Epidermal melanocyte (primary cell): ENCODE results near the gene SPTLC1.

Experiments
- DNase-seq: peaks from one replicate; pipeline ENCODE4 v3.0.0; 2011; ENCODE audit warnings: low spot score; ENCODE audit not compliant: insufficient read length

SPTLC1 gene

DNA sequence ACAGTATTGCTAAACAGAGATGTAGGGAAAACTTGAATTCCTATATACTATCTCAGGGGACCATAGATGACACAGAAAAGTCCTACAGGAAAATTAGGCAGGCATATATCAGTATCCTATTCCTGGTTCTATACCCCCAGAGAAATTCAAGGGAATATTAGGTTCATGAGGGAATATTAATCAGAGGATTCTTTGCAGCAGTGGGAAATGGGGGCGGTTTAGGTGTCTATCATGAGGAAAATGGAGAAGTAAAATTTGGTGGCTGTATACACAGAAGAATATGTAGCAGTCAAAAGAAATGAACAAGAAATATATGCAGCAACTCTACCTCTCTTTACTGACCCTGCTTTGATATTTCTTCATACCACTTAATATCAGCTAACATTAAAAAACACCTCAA is 20.0 kb downstream of the SPTLC1 start:
- no peak for DNase-seq

DNA sequence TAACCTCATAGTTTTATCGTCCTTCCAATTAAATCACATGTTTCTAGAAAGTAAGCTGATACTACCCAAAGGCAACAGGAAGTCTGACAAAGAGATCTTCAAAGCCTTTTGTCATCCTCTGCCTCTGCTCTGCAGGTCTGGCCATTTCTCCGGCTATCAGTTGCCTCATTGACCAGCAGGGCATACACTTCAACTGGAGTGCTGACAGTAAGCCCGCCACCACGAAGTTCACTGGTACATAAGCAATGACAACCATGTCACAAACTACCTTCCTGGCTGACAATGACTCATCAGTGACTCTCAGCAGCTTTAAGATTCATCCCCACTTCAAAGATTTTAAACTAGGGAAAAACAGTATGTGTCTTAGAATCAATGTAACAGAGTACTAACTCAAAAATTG is 20.6 kb downstream of the SPTLC1 start:
- no peak for DNase-seq

DNA sequence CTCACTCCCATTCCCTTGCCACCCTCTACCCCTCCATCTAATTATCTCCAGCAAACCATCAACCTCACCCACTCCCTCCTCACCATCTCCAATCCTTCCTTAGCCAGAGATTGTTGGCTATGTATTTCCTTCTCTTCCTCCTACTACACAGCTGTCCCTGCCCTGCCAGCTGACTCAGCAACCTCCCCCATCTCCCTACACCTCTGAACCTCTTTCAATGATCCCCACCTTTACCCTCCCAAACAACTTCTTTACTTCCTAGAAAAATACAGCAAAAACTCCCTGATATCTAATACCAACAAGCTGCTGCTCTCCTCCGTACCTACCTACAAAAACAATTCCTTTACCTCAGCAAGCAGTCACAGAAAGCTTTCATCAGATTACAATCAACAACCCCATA is 37.3 kb downstream of the SPTLC1 start:
- no peak for DNase-seq

DNA sequence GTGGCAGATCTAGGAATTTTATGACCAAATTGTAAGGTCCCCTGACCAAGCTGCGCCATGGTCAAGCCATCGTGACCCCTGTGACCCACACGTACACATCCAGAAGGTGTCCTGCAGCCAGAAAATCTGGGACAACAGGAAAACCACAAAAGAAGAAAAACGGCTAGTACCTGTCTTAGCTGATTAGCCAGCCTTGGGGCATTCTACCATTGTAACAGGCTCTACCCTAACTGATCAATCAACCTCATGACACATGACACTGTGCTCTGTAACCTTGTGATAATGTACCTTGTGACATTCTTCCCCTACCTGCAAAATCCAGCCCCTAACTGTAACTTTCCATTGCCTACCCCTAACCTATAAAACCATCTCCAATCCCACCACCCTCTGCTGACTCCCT is 43.6 kb downstream of the SPTLC1 start:
- DNase-seq, result no peak

DNA sequence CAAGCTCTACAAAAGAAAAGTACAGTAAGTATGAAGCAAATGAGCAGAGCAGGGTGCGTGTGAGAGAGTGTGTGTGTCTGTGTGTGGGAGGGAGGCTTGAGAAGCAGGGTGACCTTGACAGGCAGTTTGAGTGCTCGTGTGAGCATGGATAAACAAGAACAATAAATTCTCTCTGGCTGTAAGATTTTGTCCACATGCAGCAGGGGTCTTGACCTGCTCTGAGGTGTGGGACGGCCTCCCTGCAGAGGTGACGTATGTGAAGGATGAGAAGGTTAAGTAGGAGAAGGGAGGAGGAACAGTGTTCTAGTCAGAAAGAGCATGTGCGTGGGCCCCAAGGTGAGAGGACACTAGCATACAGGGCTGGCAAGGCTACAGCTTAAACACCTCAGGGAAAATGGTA is 49.0 kb downstream of the SPTLC1 start:
- no peak for DNase-seq

DNA sequence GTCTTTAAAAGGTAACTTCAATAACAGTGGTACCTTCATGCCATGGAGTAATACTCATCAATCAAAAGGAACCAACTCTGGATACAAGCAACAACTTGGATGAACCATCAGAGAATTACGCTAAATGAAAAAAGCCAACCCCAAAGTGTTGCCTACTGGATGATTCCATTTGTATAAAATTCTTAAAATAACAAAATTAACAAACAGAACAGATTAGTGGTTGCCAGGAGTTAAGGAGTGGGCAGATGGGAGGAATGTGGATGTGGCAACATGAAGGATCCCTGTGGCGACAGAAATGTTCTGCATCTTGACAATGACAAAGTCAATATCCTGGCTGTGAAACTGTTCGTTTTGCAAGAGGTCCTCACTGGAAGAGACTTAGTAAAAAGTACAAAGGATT is 50.5 kb downstream of the SPTLC1 start:
- DNase-seq, result no peak

DNA sequence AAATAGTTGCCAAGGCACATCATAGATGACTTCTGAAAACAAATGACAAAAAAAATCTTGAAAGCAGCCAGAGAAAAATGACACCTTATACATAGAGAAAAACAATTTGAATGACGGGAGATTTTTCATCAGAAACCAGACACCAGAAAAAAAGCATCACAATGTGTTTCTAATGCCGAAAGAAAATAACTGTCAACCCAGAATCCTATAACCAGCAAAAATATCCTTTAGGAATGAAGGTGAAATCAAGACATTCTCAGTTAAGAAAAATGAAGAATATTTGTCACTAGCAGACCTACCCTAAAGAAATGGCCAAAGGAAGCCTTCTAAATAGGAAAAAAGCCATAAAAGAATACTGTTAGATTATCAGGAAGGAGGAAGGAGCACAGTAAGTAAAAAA is 54.0 kb downstream of the SPTLC1 start:
- no peak for DNase-seq

DNA sequence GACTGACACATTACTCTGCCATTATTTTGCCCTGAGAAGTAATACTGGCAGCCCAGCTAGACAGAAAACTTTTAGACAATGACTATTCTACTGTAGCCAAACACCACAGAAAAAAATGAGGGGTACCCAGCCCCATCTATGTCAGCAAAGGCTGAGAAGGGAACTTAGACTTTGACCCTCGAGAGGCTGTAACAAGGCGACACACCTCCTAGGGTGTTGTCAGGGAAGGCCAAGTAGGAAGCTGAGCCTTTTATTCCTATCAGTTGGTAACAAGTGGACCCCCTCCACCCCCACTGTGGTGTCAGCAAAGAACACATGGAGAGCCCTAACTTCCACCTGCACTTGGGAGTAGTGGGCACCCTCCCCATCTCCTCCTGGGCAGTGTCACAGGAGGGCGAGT is 55.6 kb downstream of the SPTLC1 start:
- no peak for DNase-seq

DNA sequence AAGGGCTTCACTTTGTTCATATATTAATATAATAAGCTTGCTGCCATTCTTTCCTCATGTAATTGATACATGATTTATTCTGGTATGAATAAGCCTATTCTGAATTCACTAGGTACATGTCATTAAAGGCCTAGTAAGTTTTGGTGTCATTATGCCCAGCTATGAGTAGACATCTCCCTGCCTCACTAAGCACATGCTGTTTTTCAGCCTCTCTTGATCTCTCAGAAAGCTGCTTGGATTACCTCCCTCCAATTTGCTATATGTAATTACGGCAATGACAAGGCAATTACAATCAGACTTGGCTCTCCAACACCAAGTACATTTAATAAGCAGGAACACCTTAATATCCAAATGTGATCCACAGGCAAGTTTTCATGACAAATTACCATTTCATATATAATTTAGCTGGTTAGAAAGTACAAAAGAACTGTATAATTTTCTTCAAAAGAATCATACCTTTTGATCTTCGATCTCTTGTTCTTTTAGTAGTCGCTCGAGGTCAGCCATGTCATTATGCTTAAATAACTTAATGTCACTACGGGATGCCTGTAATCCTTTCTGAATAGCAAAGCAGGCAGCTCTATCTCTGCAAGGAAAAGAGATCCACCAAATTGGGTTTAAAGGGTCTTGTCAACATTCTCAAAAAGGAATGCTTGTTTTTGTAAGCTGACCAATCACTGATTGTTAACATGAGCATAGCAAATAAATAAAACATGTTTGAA is 56.3 kb downstream of the SPTLC1 start:
- DNase-seq, result no peak

DNA sequence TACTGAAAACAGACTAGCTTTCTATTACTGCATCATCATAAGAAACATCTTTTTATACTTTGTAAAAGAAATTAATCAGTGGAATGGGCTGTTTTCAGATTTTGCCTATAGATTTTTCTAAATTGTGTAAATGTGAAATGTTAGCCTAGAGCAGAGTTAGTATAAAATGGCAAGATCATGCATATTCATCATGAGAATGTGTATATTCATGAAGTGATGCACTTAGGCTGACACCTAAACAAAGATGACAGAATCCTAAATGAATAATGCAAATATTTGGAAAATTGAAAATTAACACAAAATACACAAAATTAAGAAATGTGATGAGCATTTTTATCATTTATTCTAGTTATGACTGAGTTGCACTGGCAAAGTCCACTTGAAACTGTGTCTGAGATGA is 57.2 kb downstream of the SPTLC1 start:
- no peak for DNase-seq

DNA sequence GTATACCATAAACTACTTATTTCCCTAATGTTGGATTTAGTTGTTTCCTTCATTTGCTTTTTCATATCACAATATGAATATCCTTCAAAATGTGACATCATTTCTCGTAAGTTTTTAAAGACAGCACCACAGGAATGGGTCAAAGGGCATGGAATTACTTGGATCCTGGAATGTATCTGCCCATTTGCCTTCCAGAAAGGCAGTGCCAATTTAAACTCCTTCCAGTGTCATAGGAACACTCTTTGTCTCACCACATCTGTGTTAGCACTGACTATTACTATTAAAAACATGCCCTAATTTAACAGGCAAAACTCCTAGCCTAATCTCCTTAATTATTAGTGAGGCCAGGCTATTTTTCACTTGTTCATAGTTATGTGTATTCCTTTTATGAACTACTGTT is 58.0 kb downstream of the SPTLC1 start:
- no peak for DNase-seq

DNA sequence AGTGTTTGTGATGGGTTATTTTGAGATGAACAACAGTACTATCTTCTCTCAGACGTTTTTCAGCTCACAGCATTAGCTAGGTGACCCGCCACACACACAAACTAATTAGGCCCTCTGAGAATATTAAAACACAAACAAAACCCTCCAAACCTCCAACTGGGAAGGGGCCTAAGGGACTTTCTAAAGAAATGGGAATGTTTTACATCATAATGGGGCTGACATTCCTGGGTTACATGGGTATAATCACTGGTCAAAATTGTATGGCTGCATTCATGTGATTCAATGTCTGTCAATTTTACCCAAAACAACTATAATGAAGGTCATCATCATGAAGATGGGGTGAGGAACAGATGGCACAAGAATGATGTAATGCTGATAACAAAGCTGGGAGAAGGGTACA is 59.6 kb downstream of the SPTLC1 start:
- no peak for DNase-seq

DNA sequence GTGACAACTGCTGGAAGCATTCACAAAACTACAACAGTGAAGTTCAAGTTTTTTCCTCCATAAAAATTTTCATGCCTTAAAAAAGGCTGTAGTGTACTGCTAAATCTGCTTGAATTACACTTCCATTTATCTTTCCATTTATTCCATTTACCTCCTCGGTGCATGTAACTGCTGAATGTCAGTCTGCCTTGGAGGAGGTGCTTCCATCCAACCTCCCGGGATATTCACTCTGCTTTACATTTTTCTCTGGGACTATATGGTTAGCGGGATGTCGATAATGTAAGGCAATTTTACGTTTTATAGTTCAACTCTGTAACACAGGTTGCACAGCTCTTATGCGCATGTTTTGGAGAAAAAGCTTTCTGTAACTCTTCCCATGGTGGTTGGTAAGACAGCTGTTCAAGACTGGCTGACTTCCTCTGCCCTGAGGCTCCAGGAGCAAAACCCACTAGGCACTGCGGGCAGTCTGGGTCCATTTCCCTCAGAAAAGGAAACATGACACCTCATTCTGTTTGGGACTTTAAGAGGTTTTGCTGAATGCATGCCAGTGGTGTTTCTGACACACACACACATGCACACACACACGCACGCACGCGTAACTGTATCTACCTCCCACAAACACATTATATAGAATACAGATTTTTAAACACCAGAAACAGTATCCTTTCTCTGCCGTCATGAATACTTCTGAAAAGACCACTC is 66.1 kb downstream of the SPTLC1 start:
- no peak for DNase-seq

DNA sequence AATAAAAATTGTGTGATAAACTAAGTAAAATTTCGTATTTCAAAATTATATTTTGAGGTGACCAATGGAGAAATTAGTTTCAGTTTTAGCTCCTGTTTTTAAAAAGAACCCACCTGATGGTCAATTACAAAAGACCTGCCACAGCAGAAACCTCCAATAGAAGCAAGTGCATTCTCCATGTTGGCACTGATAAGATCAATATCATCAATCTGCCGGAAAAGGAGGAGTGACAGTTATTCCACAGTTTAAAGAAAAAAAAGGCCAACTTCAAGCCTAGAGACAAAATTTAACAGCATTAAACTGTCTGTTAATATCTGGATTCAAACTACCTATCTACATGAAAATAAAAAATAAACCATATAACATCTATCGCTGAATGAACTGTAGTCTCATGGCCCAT is 67.7 kb downstream of the SPTLC1 start:
- DNase-seq, result no peak

DNA sequence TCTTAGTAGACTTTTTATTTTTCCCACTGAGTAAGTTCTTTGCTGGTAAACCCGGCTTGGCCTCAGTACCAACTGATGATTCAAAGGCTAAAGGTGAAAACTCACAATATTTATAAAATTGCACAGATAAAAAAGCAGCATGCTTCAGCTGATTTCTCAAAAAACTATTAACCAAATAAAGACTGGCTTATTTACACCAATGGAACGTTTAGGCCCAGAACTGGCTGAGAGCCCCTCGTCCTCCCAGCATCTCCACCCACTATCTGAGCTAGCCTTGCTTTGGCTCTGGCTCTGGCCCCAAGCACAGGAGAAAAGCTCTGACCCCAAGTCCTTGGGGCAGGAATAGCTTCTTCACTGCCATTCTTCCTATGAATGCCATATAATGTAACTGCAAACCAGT is 68.5 kb downstream of the SPTLC1 start:
- no peak for DNase-seq

DNA sequence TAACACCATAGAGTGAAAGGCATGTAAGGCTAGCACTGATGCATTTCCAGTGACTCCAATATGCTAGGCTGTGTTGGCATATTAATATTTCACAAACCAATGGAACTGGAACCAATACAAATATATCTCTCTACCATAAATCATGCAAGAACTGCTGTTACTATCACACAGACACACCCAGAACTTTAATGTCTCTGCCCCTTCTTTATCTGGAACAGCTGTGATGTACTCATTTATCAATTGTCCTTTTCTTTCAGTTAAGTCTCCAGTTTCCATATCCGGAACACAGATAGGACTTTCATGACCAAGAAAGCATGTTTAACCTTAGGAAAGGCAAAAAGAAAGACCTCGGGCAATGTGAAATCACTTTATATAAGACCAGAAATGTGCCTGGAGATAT is 70.3 kb downstream of the SPTLC1 start:
- no peak for DNase-seq

DNA sequence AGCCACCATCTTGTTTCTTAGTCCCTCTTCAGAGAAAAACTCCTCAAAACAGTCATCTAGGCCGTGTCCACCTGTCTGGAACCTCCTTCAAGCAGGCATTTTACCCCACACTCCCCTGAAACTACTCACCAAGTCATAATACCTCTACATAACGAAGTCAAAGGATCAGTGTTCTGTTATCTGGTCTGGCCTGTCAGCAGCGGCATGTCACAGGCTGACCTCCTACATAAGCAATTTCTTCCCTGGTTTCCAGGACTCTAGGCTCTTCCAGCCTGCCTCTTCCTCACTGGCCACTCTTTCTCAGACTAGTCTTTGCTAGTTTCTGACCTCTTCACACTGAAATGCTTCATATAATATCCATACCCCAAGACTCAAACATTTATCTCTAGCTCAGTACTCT is 72.2 kb downstream of the SPTLC1 start:
- no peak for DNase-seq

DNA sequence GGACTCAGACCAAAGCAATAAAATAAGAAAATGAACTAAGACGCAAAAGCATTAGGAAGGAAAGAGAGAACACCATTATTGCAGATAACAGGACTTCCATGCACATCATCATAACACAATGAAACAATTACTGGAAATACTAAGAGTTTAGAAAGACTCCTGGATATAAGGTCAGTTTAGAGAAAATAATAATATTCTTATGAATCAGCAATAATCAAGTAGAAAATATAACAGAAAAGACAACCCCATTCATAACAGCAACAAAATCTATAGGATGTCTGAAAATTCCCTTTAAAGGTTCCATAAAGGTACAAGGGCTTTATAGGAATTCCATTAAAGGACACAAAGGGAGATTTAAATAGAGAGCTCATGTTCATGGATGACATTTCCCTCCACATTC is 73.0 kb downstream of the SPTLC1 start:
- no peak for DNase-seq

DNA sequence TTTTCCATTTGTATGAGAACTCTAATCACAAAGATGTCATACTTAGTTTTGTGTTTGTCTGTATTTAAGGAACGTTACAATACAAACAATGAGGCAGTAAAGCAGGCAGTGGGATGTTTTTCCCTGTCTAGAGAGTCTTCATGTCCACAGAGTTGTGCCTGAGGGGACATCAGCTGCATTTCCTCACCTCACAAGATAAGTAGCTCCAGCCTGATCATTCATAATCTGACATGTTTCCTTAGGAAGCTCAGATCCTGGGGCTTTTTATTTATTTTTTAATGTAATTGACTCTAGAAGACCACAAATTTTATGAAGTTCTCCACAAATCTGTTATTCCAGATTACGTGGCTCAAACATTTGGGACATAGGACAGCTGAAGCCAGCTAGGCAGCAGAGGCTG is 78.5 kb downstream of the SPTLC1 start:
- no peak for DNase-seq

DNA sequence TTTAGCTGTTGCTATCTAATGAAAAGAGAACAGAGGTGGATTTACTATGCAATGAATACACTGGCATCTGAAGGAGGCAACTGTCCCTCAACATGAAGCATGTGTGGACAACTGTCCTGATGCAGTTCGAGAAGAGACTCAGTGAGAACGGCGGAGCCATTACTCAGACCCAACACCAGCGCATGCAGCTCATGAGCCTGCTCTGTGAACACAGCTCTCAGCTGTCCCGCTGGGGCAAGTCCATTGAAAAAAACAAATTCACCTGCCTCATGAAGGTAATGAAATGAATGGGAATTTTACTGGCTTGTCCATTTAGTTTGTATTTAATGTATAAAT is 78.8 kb downstream of the SPTLC1 start:
- DNase-seq, result no peak

DNA sequence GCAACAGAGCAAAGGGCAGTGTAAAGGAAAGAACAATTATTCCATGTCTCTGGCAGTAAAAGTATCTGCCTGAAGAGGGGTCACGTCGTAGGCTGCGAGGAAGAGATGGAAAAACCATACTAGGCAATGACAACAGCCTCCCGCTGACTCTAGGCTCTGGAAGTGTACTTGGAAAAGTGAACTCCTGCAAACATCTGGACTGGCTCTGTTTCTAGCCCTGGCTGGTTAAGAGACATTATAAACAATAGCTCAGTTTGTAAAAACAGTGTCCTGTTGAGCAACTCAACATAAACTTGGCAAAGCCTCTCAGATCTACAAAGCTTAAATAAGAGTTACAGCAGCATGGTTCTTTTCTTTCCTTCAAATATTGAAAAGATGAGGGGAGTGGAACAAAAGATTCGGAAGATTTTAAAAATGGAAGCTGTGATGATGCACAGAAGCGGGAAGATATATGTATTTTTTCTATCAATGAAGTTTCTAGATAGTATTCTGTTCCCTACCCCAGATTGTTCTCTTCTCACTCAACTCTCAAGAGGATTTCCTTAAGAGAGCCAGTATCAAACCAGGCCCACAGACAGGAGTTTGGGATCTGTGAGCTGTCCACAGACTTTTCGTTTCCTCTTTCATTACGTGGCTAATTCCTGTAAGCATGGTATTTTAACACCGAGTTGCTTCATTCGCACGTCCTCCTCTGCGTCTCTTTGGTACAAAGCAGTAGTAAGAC is 79.4 kb downstream of the SPTLC1 start:
- DNase-seq, result peak; percentile 52

DNA sequence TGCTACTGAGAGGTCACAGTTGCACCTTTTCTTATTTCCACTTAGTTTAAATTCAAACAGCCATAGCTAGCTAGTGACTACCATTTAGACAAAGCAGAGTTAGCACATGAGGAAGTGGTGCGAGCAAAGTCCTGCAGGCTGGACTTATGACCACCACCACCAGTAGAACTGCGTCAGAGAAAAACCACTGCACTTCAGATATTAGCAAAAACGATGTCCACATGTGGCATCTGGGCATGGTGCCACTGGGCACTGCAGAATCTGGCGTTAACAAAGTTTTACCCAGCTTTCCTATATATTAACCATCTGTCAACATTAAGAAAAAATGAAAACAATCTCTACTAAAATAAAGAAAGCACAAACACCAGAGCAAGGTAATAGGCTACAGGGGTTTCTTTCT is 80.1 kb downstream of the SPTLC1 start:
- DNase-seq, result no peak

DNA sequence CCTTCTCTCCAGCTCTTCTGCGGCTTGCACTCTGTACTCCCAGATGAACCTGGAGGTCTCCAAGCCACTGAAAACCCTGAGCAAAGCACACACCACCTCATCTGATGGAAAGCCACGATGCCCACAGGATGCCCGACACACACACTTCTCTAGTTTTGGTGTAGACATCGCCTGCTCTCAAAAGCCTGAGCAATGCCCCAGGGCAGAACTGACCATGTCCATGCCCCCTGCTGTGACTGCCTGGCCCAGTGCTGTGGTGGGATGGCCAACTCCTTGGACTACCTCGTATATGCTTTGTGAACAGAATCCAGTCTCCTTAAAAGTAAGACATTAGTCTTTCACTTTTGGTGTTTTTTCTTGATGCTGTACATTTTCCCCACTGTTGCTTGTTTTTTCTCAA is 81.2 kb downstream of the SPTLC1 start:
- no peak for DNase-seq
